GM12875 (cell line): ENCODE results near the gene GSTM4.
"Not testable (repeated sequence)": the region's sequence is repeated elsewhere in the genome, so short reads cannot be mapped to it uniquely, and the experiment has no call there.

Experiments used
- H3K4me3 ChIP-seq: one replicate; pipeline ENCODE4 v1.5.1; 2011; ENCODE audit warnings: low read depth, low read length, control low read depth
- TF ChIP-seq, protein P1 (sequence below): IDR thresholded peaks from 2 replicates; pipeline ENCODE4 v1.5.1; 2011; ENCODE audit warnings: low read depth, mild to moderate bottlenecking, control low read depth, inconsistent platforms, low read length, moderate library complexity, borderline replicate concordance; ENCODE audit not compliant: insufficient read depth

Gene GSTM4

DNA sequence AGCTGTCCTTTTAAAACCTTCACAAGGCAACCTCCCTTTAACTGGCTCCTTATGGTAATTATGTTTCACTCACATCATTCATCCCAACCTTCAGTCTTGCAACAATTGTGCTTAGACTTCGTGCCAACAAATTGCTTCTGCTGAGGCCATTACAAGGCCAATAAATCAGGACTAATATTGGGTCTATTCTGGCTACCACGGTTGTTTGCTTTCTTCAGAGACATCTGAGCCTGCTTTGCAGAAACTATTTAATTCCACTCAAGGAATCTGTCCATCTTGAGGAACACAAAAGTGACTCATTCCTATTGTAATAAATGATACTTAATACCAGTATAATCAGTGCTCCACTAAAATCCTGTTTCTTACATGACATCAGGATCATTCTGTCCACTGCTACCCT lies 2.6 kb upstream of the GSTM4 start:
- TF ChIP-seq, protein P1, sequence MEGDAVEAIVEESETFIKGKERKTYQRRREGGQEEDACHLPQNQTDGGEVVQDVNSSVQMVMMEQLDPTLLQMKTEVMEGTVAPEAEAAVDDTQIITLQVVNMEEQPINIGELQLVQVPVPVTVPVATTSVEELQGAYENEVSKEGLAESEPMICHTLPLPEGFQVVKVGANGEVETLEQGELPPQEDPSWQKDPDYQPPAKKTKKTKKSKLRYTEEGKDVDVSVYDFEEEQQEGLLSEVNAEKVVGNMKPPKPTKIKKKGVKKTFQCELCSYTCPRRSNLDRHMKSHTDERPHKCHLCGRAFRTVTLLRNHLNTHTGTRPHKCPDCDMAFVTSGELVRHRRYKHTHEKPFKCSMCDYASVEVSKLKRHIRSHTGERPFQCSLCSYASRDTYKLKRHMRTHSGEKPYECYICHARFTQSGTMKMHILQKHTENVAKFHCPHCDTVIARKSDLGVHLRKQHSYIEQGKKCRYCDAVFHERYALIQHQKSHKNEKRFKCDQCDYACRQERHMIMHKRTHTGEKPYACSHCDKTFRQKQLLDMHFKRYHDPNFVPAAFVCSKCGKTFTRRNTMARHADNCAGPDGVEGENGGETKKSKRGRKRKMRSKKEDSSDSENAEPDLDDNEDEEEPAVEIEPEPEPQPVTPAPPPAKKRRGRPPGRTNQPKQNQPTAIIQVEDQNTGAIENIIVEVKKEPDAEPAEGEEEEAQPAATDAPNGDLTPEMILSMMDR = no peak
- H3K4me3 ChIP-seq = no peak overlapping the region

DNA sequence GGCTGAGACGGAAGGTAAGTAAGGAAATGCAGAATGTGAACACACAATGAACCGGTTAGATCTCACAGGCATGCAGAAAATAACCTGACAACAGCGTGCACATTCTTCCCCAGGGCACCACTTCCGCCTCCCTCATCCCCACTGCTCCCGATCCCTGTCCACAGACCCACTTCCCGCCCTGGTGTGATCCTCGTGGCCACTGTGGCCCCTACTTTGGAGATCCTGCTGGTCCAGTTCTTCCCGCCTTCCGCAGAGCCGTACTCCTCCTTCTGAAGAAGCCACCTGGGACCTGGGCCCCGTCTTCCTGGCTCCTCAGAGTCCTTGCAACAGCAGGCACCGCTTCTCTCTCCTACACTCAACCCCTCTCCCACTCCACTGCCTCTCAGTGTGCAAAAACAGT lies 1.4 kb upstream of the GSTM4 start:
- TF ChIP-seq, protein P1 = no peak
- H3K4me3 ChIP-seq = no peak overlapping the region

DNA sequence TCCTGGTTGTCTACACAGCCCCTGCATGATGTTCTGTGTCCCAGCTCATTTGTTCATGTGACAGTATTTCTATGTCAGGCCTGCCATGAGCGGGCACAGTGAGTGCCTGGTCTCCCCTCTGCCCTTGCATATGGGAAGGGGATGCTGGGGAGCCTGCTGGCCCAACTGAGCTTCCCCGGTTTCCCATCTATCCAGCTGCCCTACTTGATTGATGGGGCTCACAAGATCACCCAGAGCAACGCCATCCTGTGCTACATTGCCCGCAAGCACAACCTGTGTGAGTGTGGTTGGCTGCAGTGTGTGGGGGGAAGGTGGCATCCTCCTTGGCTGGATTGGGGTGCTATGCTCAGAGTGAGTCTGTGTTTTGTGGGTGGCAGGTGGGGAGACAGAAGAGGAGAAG lies 1.5 kb downstream of the GSTM4 start:
- H3K4me3 ChIP-seq = no peak overlapping the region
- TF ChIP-seq, protein P1 = no peak

DNA sequence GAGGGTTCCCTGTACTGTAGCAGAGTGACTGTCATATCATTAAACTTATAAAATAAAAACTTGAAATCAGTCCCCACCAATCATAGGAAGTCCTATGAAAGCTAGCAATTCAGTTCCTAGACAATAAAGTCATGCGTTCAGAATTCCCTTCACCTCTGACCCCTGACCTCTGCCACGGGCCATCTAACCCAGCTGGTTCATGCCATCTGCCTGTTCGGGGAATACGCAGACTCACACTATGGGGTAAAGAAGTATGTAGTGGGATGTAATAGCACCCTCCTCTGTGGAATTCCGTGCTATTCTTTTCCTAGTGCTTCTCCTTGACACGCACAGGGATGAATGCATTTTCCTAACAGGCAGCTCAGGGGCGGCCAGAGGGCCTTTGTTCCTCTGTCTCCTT lies 2.1 kb downstream of the GSTM4 start:
- TF ChIP-seq, protein P1 = no peak
- no peak overlapping the region for H3K4me3 ChIP-seq

DNA sequence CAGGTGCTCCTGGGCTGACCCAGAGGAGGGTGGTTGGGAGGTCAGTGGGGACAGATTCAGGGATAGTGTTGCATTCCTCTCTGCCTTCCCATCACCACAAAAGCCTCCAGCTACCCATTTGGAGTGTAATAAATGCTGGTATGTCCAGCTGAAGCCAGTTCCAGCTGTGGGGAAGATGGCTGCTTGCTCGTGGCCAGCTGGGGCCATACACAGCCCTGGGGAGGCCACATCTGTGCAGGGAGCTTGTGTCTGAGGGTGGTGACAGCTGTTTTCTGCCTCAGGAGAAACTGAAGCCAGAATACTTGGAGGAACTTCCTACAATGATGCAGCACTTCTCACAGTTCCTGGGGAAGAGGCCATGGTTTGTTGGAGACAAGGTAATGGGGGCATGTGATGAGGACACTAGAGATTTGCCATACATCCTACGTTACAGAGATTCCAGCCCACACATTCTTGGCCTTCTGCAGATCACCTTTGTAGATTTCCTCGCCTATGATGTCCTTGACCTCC lies 2.7 kb downstream of the GSTM4 start:
- TF ChIP-seq, protein P1 = no peak
- H3K4me3 ChIP-seq = no peak overlapping the region

DNA sequence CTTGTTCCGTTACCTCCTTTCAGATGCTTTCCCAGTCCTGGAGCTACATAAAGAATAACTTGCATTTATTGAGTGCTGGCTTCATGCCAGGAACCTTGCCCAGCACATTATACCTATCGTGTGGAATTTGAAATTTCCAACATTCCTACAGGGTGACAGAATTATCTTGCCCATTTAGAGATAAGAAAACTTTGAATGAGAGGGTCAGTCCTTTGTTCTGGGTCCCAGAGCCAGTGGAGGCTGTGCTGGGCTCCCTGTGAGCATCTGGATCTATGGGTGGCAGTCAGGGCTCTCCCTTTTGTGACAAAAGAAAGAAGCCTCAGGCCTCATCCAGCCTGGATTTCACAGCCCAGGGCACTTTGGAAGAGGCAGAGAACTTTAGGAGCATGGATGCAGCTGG lies 3.2 kb downstream of the GSTM4 start:
- H3K4me3 ChIP-seq = no peak overlapping the region
- TF ChIP-seq, protein P1 = no peak

DNA sequence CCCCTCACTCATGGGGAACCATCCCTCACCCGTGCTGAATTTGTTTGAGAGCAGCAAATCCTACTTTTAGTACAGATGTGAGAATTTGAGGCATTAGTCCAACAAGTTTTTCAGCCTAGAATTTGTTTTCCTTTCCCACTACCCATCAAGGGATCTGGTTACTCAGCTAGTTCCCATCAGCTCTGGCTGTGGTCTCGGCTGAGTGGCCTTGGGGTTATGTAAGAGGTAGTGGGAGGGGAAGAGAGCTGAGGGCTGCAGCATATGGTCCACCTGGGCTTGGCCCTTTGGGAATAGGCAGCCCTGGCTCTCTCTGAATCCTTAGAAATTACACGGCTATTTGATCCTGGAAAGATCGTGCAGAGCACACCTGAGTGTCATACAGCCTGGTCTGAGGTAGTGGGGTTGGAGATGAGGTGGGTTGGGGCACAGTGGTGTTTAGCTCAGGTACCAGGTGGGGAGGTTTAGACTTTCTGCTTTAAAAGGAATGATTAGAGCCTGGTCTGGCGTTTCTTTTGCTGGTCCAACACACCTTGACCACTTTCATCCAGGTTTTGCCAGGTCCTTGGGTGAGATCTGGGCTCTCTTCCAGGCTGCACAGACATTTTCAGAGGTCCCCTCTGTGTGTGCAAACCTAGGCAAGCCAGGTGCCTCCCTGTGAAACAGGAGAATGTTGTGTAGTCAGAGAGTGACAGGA lies 4.2 kb downstream of the GSTM4 start:
- no peak overlapping the region for H3K4me3 ChIP-seq
- TF ChIP-seq, protein P1 = no peak

DNA sequence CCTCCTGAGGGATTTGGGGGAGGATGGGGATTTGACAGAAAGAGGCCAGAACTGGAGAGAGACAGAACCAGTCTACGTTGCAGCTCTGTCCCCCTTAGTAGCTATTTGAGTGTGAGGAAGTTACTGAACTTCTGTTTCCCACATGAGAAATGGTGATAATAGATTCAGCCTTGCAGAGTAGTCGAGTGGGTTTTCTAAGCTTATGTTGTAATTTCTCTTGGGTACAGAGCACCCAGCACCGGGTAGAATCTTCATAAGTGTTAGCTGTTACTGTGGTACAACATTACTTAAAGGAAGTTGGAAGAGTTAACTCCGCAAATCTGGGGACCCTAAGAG lies 4.8 kb downstream of the GSTM4 start:
- not testable (repeated sequence) for H3K4me3 ChIP-seq
